Neural progenitor cell (in vitro differentiated cells): ENCODE measurements around the gene ASCC2. TPM values are rescaled to one million over a fixed set of nuclear protein-coding genes. Genes with fewer than 3 reads are reported as not detected.

Experiments
- DNase-seq: peaks from one replicate; pipeline ENCODE4 v3.0.0-alpha.2; 2016; ENCODE audit warnings: low spot score
- H2AFZ ChIP-seq: fragments of 200-600 bp; sonication (generic); replicated peaks from 2 replicates; pipeline ENCODE4 v1.6.1; 2016; ENCODE audit warnings: antibody characterized with exemption
- H3F3A ChIP-seq: fragments of 200-600 bp; sonication (generic); 2 replicates; pipeline ENCODE4 v1.6.1; 2016; ENCODE audit warnings: antibody characterized with exemption, low read depth
- H3K27ac ChIP-seq: fragments of 200-600 bp; sonication (generic); 2 replicates; pipeline ENCODE4 v1.5.1; 2016; ENCODE audit warnings: mild to moderate bottlenecking
- H3K27me3 ChIP-seq: fragments of 200-600 bp; sonication (generic); 2 replicates; pipeline ENCODE4 v1.6.1; 2016; ENCODE audit warnings: mild to moderate bottlenecking, moderate library complexity
- H3K36me3 ChIP-seq: fragments of 200-600 bp; sonication (generic); 2 replicates; pipeline ENCODE4 v1.5.1; 2016
- H3K4me1 ChIP-seq: fragments of 200-600 bp; sonication (generic); 2 replicates; pipeline ENCODE4 v1.6.1; 2016; ENCODE audit warnings: mixed run types
- H3K4me2 ChIP-seq: fragments of 200-600 bp; sonication (generic); 2 replicates; pipeline ENCODE4 v1.6.1; 2016
- H3K4me3 ChIP-seq: fragments of 200-600 bp; sonication (generic); 2 replicates; pipeline ENCODE4 v1.5.1; 2016
- H3K79me2 ChIP-seq: fragments of 200-600 bp; sonication (generic); 2 replicates; pipeline ENCODE4 v1.6.1; 2016; ENCODE audit warnings: low read depth
- H3K9ac ChIP-seq: fragments of 200-600 bp; sonication (generic); 2 replicates; pipeline ENCODE4 v1.6.1; 2016
- H3K9me3 ChIP-seq: fragments of 200-600 bp; sonication (generic); 2 replicates; pipeline ENCODE4 v1.5.1; 2016; ENCODE audit warnings: low read depth
- H4K20me1 ChIP-seq: fragments of 200-600 bp; sonication (generic); 2 replicates; pipeline ENCODE4 v1.6.1; 2016; ENCODE audit warnings: low read depth
- H3K27ac Mint-ChIP-seq: 3 replicates; pipeline ENCODE4 v1.8.0; 2021; ENCODE audit warnings: mixed read lengths
- H3K27me3 Mint-ChIP-seq: 2 replicates; pipeline ENCODE4 v1.8.0; 2022; ENCODE audit warnings: low read depth, mild to moderate bottlenecking, inconsistent platforms, moderate library complexity, mixed read lengths; ENCODE audit not compliant: insufficient read depth
- H3K36me3 Mint-ChIP-seq: 3 replicates; pipeline ENCODE4 v1.8.0; 2021; ENCODE audit warnings: mixed read lengths
- H3K4me1 Mint-ChIP-seq: 3 replicates; pipeline ENCODE4 v1.8.0; 2021; ENCODE audit warnings: mixed read lengths
- H3K4me3 Mint-ChIP-seq: 3 replicates; pipeline ENCODE4 v1.8.0; 2021; ENCODE audit warnings: mild to moderate bottlenecking, moderate library complexity, mixed read lengths
- H3K9me3 Mint-ChIP-seq: 3 replicates; pipeline ENCODE4 v1.8.0; 2020; ENCODE audit warnings: mixed read lengths
- CTCF ChIP-seq: fragments of 200-600 bp; sonication (generic); IDR thresholded peaks from 2 replicates; pipeline ENCODE4 v1.5.1; 2017; ENCODE audit warnings: antibody characterized with exemption, mild to moderate bottlenecking
- EZH2 ChIP-seq: fragments of 200-600 bp; sonication (generic); IDR thresholded peaks from 2 replicates; pipeline ENCODE4 v1.6.1; 2017; ENCODE audit warnings: antibody characterized with exemption, mild to moderate bottlenecking, moderate library complexity
- EZH2phosphoT487 ChIP-seq: fragments of 200-600 bp; sonication (generic); IDR thresholded peaks from 2 replicates; pipeline ENCODE4 v1.6.1; 2017; ENCODE audit warnings: antibody characterized with exemption
- small RNA-seq: library from RNA; depleted of rRNA; stranded (forward); fragments of <200 nt; gene quantifications from one replicate; pipeline ENCODE3, GENCODE V24; 2015
- total RNA-seq: library from RNA; depleted of rRNA; stranded (reverse); fragments of >200 nt; gene quantifications from 2 replicates; pipeline ENCODE4 v1.2.3, GENCODE V29; 2015; ENCODE audit warnings: low replicate concordance

The ASCC2 gene
- total RNA-seq, 1 donor from 2014 or later, result 16.1 TPM

DNA sequence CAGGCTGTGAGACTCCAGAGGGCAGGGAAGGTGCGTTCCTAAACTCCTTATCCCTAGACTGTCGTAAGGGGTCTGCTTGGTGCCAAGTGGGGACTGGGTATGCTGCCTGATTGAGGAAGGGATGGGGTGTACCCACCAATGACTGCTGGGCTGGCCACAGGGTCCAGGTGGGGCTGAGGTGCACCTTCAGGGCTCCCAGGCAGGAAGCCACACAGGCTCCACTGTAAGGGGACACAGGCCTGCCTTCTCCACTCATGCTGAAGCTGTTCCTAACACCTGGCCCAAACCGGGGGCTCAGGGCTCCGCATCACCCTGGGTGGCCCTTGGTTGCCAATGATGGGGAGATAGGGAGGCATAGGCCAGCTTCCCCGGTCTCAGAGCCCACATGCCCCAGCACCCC is 97.9 kb downstream of the ASCC2 start:
- H3K4me1 Mint-ChIP-seq, result no peaks in the 10 kb centered on the region
- H3K9me3 ChIP-seq, result no peaks in the 10 kb centered on the region
- H2AFZ ChIP-seq, result no peak overlapping the region
- H3K4me3 ChIP-seq, result no peak overlapping the region
- no peak for DNase-seq
- H3K9ac ChIP-seq, result no peak overlapping the region
- no peaks in the 10 kb centered on the region for H3K36me3 ChIP-seq
- no peak for TF ChIP-seq EZH2
- TF ChIP-seq CTCF, result no peak
- TF ChIP-seq EZH2phosphoT487, result no peak
- H3K27ac Mint-ChIP-seq, result no peak overlapping the region
- no peaks in the 10 kb centered on the region for H3K9me3 Mint-ChIP-seq
- peaks cover 2% of the 10 kb centered on the region for H3K4me1 ChIP-seq
- no peaks in the 10 kb centered on the region for H3K27me3 ChIP-seq
- H3K27ac ChIP-seq, result no peak overlapping the region
- no peak overlapping the region for H3K4me2 ChIP-seq
- H4K20me1 ChIP-seq, result no peaks in the 10 kb centered on the region
- H3K4me3 Mint-ChIP-seq, result no peak overlapping the region
- peaks cover 3% of the 10 kb centered on the region for H3K27me3 Mint-ChIP-seq
- peaks cover 5% of the 10 kb centered on the region for H3K36me3 Mint-ChIP-seq
- no peaks in the 10 kb centered on the region for H3K79me2 ChIP-seq
- H3F3A ChIP-seq, result no peaks in the 10 kb centered on the region

DNA sequence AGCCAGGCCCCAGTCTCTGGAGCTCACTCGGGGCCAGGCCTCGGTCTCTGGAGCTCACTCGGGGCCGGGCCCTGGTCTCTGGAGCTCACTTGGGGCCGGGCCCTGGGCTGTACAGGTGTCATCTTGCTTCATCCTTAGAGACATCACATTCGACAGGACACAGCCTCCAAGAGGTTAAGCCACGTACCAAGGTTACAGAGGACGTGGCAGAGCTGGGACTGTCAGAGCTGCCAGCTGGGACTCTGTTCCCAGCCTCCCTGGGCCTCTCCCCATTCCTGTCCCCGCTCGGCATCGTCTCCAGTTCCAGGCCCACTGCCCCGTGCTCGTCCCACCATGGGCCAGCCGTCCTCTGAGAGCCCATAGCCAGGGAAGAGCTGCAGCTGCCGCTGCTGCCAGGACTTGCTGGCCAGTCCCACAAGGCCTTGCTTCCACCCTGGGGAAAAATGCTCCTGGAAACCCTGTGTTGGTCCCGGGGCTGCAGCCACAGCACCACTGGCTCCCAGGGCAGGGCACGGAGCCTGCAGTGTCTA is 98.7 kb downstream of the ASCC2 start:
- Mint-ChIP-seq H3K4me3 (no peak overlapping the region), H3K9me3 (no peaks in the 10 kb centered on the region), H3K36me3 (peaks cover 2% of the 10 kb centered on the region), H3K27me3 (peaks cover 3% of the 10 kb centered on the region), H3K4me1 (peaks cover 7% of the 10 kb centered on the region), H3K27ac (no peak overlapping the region)
- Histone ChIP-seq H3K4me2 (no peak overlapping the region), H3K4me3 (no peak overlapping the region), H3K9ac (no peak overlapping the region), H3K79me2 (no peaks in the 10 kb centered on the region), H3K27me3 (no peaks in the 10 kb centered on the region), H3K27ac (no peak overlapping the region), H3K9me3 (no peaks in the 10 kb centered on the region), H2AFZ (no peak overlapping the region), H3K36me3 (no peaks in the 10 kb centered on the region), H3K4me1 (peaks cover 10% of the 10 kb centered on the region), H4K20me1 (peaks cover 3% of the 10 kb centered on the region), H3F3A (no peaks in the 10 kb centered on the region)
- DNase-seq, result no peak
- TF ChIP-seq EZH2 (no peak), EZH2phosphoT487 (no peak), CTCF (no peak)

Small RNA genes within 50 kb of the gene (small RNA-seq; reads per million reads assigned to genes)
- not detected for gene RF00019

Other genes with a start within 250 kb of the ASCC2 start
- gene NF2, start 234.6 kb downstream of the ASCC2 start, total RNA-seq, result 18.7 and 28.1 TPM in 2 replicates
- gene CABP7, start 118.3 kb downstream of the ASCC2 start, total RNA-seq, result 0.09 TPM in 1 of 2 replicates, not detected in the other
- gene ZMAT5, start 71.3 kb downstream of the ASCC2 start, total RNA-seq, result 20.8 and 26.7 TPM in 2 replicates
- gene UQCR10, start 70.9 kb downstream of the ASCC2 start, total RNA-seq, result 48.7 and 57.5 TPM in 2 replicates
- 35.4 and 40.0 TPM in 2 replicates for gene MTMR3, start 44.9 kb upstream of the ASCC2 start, total RNA-seq
- gene HORMAD2, start 242.2 kb upstream of the ASCC2 start, total RNA-seq, result not detected in 2 replicates